Ascending aorta (tissue), 2 donors: Measurements from ENCODE around the gene LTBP2. TPM values are rescaled to one million over a fixed set of nuclear protein-coding genes. Genes with fewer than 3 reads are reported as not detected.

Source experiments
- DNase-seq, 2 donors: peaks; one replicate each; pipeline ENCODE4 v3.0.0-alpha.2; 2019; ENCODE audit warnings: low spot score in 2 of 2
- H3K27ac ChIP-seq, 2 donors: fragments of 200-600 bp; sonication (generic); one replicate each; pipeline ENCODE4 v1.5.1; 2016 to 2017; ENCODE audit warnings: mild to moderate bottlenecking in 1 of 2
- H3K27me3 ChIP-seq: fragments of 200-600 bp; sonication (generic); one replicate; pipeline ENCODE4 v1.5.1; 2017
- H3K36me3 ChIP-seq, 2 donors: fragments of 200-600 bp; sonication (generic); one replicate each; pipeline ENCODE4 v1.5.1; 2016
- H3K4me1 ChIP-seq, 2 donors: fragments of 200-600 bp; sonication (generic); one replicate each; pipeline ENCODE4 v1.5.1; 2016 to 2017; ENCODE audit warnings: mild to moderate bottlenecking in 1 of 2
- H3K4me3 ChIP-seq, 2 donors: fragments of 200-600 bp; sonication (generic); one replicate each; pipeline ENCODE4 v1.5.1; 2016 to 2017; ENCODE audit warnings: mild to moderate bottlenecking in 1 of 2
- H3K9me3 ChIP-seq, 2 donors: fragments of 200-600 bp; sonication (generic); one replicate each; pipeline ENCODE4 v1.5.1; 2016
- CTCF ChIP-seq, 3 experiments: fragments of 200-600 bp in 2 of 3; fragments of 450-650 bp in 1 of 3; sonication (generic) in 2 of 3; IDR thresholded peaks; one replicate each; pipeline ENCODE4 v1.5.1; 2016 to 2019; ENCODE audit warnings: antibody characterized with exemption in 3 of 3, mild to moderate bottlenecking in 1 of 3, moderate library complexity in 1 of 3
- intact Hi-C: fragments of 100-400 bp; cut with DNase I; formaldehyde crosslinking; loops from one replicate; pipeline ENCODE4 v1.15.1; 2023
- total RNA-seq: library from RNA; depleted of rRNA; stranded (reverse); fragments of >200 nt; gene quantifications from one replicate; pipeline ENCODE4 v1.1.0, GENCODE V29; 2016

Gene LTBP2
- total RNA-seq, 1 donor from 2014 or later, result 383 TPM

DNA sequence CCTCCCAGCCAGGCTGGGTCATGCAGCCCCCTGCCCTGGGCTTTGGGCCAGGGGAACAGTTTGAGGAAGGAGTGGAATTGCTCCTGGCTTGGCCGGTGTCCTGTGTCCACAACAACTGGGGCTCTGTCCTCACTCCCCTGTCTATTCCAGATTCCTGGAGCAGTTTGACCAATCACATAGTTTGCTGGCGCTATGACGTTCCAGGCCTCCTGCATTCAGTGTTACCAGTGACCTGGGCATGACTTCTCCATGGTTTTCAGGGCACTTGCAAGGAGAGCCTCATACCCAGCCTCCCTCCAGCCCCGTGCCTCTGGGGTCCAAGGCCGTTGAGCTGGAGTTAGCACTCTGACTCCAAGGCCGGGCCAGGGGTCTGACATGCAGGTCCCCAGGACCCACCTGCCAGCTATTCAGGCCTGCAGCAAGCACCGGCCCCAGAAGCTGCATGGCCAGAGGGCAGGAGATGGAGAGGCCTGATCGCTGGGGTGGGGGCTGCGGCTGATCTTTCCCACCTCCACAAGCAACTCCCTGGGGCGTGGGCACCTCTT lies 84.2 kb downstream of the LTBP2 start:
- H3K27ac ChIP-seq, result peak overlapping the region; percentile 25 to 43
- no peaks in the 10 kb centered on the region for H3K27me3 ChIP-seq
- H3K36me3 ChIP-seq, result peaks cover 56 to 80% of the 10 kb centered on the region in 2 donors

GRCh38 chr14:74526854-74527585 lies 85.0 kb downstream of the LTBP2 start:
- intact Hi-C loops, result no loop called here
- Histone ChIP-seq H3K4me3 (no peak overlapping the region), H3K9me3 (no peaks in the 10 kb centered on the region), H3K4me1 (peaks cover 0 to 3% of the 10 kb centered on the region in 2 donors), H3K36me3 (peaks cover 56 to 81% of the 10 kb centered on the region in 2 donors), H3K27ac (peak overlapping the region; percentile 43 to 64), H3K27me3 (no peaks in the 10 kb centered on the region)
- no peak for DNase-seq
- TF ChIP-seq CTCF (IDR thresholded peaks at IDR 0.05), result no peak

More for the DNA sequence above, 84.2 kb downstream of the LTBP2 start:
- no peak overlapping the region for H3K4me3 ChIP-seq
- H3K4me1 ChIP-seq, result peaks cover 0 to 3% of the 10 kb centered on the region in 2 donors
- no peak for DNase-seq
- intact Hi-C loops, result no loop called here
- H3K9me3 ChIP-seq, result no peaks in the 10 kb centered on the region
- TF ChIP-seq CTCF (IDR thresholded peaks at IDR 0.05), result no peak

- H3K4me1 ChIP-seq, result peaks cover 0 to 3% of the 10 kb centered on the region in 2 donors
- peaks cover 60 to 78% of the 10 kb centered on the region in 2 donors for H3K36me3 ChIP-seq
- no peaks in the 10 kb centered on the region for H3K27me3 ChIP-seq
- TF ChIP-seq CTCF (IDR thresholded peaks at IDR 0.05), result no peak
- intact Hi-C loops, result no loop called here
- no peak for DNase-seq
- no peaks in the 10 kb centered on the region for H3K9me3 ChIP-seq
- H3K27ac ChIP-seq, result peak overlapping the region; percentile 64 to 67
- no peak overlapping the region for H3K4me3 ChIP-seq
Measured at GRCh38 chr14:74525361-74525851, 86.6 kb downstream of the LTBP2 start.

DNA sequence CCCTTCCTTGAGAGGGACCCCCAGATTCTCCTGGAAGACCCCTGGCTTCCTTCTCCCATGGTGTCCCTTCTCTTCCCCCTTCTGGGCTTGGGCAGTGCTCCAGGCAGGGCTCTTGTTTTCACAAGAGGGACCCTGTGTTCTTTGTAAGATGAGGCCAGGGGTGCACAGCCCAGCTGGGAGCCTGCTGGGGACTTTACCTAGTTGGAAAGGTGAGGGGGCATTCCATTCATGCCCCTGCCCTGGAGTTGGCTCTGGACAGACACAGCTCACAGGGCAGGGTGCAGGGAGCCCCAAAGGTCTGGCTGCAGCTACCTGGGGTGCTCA lies 87.3 kb downstream of the LTBP2 start:
- Histone ChIP-seq H3K4me3 (no peak overlapping the region), H3K27me3 (no peaks in the 10 kb centered on the region), H3K9me3 (no peaks in the 10 kb centered on the region), H3K36me3 (peaks cover 58 to 72% of the 10 kb centered on the region in 2 donors), H3K27ac (peak overlapping the region; percentile 64 to 67), H3K4me1 (peaks cover 0 to 3% of the 10 kb centered on the region in 2 donors)
- no peak for DNase-seq
- intact Hi-C loops, result no loop called here
- no peak for TF ChIP-seq CTCF (IDR thresholded peaks at IDR 0.05)

GRCh38 chr14:74524076-74524811 lies 87.8 kb downstream of the LTBP2 start:
- Histone ChIP-seq H3K36me3 (peaks cover 58 to 67% of the 10 kb centered on the region in 2 donors), H3K4me3 (no peak overlapping the region), H3K27ac (peak overlapping the region; percentile 64 to 67), H3K4me1 (peaks cover 0 to 3% of the 10 kb centered on the region in 2 donors), H3K27me3 (no peaks in the 10 kb centered on the region), H3K9me3 (no peaks in the 10 kb centered on the region)
- TF ChIP-seq CTCF (IDR thresholded peaks at IDR 0.05), result no peak
- intact Hi-C loops, result no loop called here
- DNase-seq, result no peak
